ENCODE results near the gene KRTAP5-9.
"Not testable (repeated sequence)": the region's sequence is repeated elsewhere in the genome, so short reads cannot be mapped to it uniquely, and the experiment has no call there.

The KRTAP5-9 gene

GRCh38 chr11:71589546-71589920 is 41.3 kb downstream of the KRTAP5-9 start:
- not testable (repeated sequence) for H3K4me3 ChIP-seq (ENCODE audit: low read depth, low read length)

More at GRCh38 chr11:71589546-71589920, 41.3 kb downstream of the KRTAP5-9 start:
- not testable (repeated sequence) for H2AFZ ChIP-seq (ENCODE audit: low read length, unreplicated experiment); H3K36me3 ChIP-seq (ENCODE audit: insufficient read depth, low read length); H3K27me3 ChIP-seq (ENCODE audit: insufficient read depth, low read length); H3K4me1 ChIP-seq (ENCODE audit: control insufficient read depth, insufficient read depth, low read length, unreplicated experiment); H3K27ac ChIP-seq (ENCODE audit: low read depth, low read length); H3K79me2 ChIP-seq (ENCODE audit: control insufficient read depth, insufficient read depth, low read length, unreplicated experiment)

All from ACC112 (cell line).